Liver (tissue), 9 donors: ENCODE results near the gene CDCA4. TPM values are rescaled to one million over a fixed set of nuclear protein-coding genes. Genes with fewer than 3 reads are reported as not detected.
A peak's percentile ranks its signal among the peaks of the same experiment; 100 is the strongest.

Experiments
- DNase-seq: peaks from one replicate; pipeline ENCODE4 v3.0.0-alpha.2; 2017; ENCODE audit warnings: low spot score
- H3K27ac ChIP-seq, 2 donors: one replicate each; pipeline ENCODE4 v1.7.0; 2013; ENCODE audit warnings: inconsistent platforms in 2 of 2, low read length in 2 of 2, control low read depth in 1 of 2, low read depth in 1 of 2, mild to moderate bottlenecking in 1 of 2
- H3K27me3 ChIP-seq, 4 donors: one replicate each; pipeline versions ENCODE4 v1.6.1 to v1.7.0; 2013; ENCODE audit warnings: low read length in 3 of 4, inconsistent platforms in 1 of 4, mild to moderate bottlenecking in 1 of 4, moderate library complexity in 1 of 4; ENCODE audit not compliant: control insufficient read depth in 4 of 4, insufficient read depth in 4 of 4
- H3K36me3 ChIP-seq, 4 donors: one replicate each; pipeline versions ENCODE4 v1.6.1 to v1.7.0; 2013; ENCODE audit warnings: low read length in 3 of 4, mild to moderate bottlenecking in 3 of 4, low read depth in 1 of 4, moderate library complexity in 1 of 4; ENCODE audit not compliant: control insufficient read depth in 4 of 4, insufficient read depth in 3 of 4
- H3K4me1 ChIP-seq, 4 donors: one replicate each; pipeline versions ENCODE4 v1.6.1 to v1.7.0; 2013; ENCODE audit warnings: low read length in 3 of 4, mild to moderate bottlenecking in 3 of 4, moderate library complexity in 1 of 4; ENCODE audit not compliant: control insufficient read depth in 4 of 4, insufficient read depth in 4 of 4
- H3K4me3 ChIP-seq, 3 donors: one replicate each; pipeline versions ENCODE4 v1.6.1 to v1.7.0; 2013; ENCODE audit warnings: low read length in 3 of 3, control low read depth in 1 of 3, low read depth in 1 of 3, mild to moderate bottlenecking in 1 of 3
- H3K9ac ChIP-seq, 2 donors: one replicate each; pipeline ENCODE4 v1.7.0; 2013; ENCODE audit warnings: low read length in 2 of 2, mild to moderate bottlenecking in 2 of 2, moderate library complexity in 2 of 2, control low read depth in 1 of 2, low read depth in 1 of 2
- H3K9me3 ChIP-seq, 4 donors: one replicate each; pipeline versions ENCODE4 v1.6.1 to v1.7.0; 2013; ENCODE audit warnings: low read length in 3 of 4; ENCODE audit not compliant: control insufficient read depth in 4 of 4
- EGR1 ChIP-seq, 2 donors: IDR thresholded peaks; 2 replicates each; pipeline ENCODE4 v1.6.1; 2016 to 2018; ENCODE audit warnings: antibody characterized with exemption in 2 of 2, low read depth in 2 of 2
- FOXA1 ChIP-seq: IDR thresholded peaks from 2 replicates; pipeline ENCODE4 v1.6.1; 2016; ENCODE audit warnings: antibody characterized with exemption
- FOXA2 ChIP-seq: IDR thresholded peaks from 2 replicates; pipeline ENCODE4 v1.6.1; 2016; ENCODE audit warnings: antibody characterized with exemption
- GABPA ChIP-seq, 2 donors: IDR thresholded peaks in 1 of 2; conservative IDR thresholded peaks in 1 of 2; 2 replicates each; pipeline ENCODE4 v1.6.1; 2016; ENCODE audit warnings: antibody characterized with exemption in 2 of 2, mild to moderate bottlenecking in 1 of 2, moderate library complexity in 1 of 2
- HNF4A ChIP-seq, 2 donors: conservative IDR thresholded peaks; 2 replicates each; pipeline ENCODE4 v1.6.1; 2016; ENCODE audit warnings: antibody characterized with exemption in 2 of 2, mild to moderate bottlenecking in 2 of 2
- HNF4G ChIP-seq: IDR thresholded peaks from 2 replicates; pipeline ENCODE4 v1.6.1; 2016; ENCODE audit warnings: antibody characterized with exemption
- JUND ChIP-seq, 2 donors: IDR thresholded peaks; 2 replicates each; pipeline ENCODE4 v1.6.1; 2016; ENCODE audit warnings: antibody characterized with exemption in 2 of 2
- NR2F2 ChIP-seq: IDR thresholded peaks from 2 replicates; pipeline ENCODE4 v1.6.1; 2016; ENCODE audit warnings: antibody characterized with exemption
- RAD21 ChIP-seq, 2 donors: IDR thresholded peaks; 2 replicates each; pipeline ENCODE4 v1.6.1; 2016; ENCODE audit warnings: antibody characterized with exemption in 2 of 2, mild to moderate bottlenecking in 2 of 2
- RXRA ChIP-seq, 2 donors: IDR thresholded peaks; 2 replicates each; pipeline ENCODE4 v1.6.1; 2017 to 2018; ENCODE audit warnings: antibody characterized with exemption in 2 of 2, mild to moderate bottlenecking in 1 of 2
- SP1 ChIP-seq: IDR thresholded peaks from 2 replicates; pipeline ENCODE4 v1.6.1; 2018; ENCODE audit warnings: antibody characterized with exemption, mild to moderate bottlenecking
- TAF1 ChIP-seq: conservative IDR thresholded peaks from 2 replicates; pipeline ENCODE4 v1.6.1; 2016; ENCODE audit warnings: antibody characterized with exemption, mild to moderate bottlenecking
- YY1 ChIP-seq: IDR thresholded peaks from 2 replicates; pipeline ENCODE4 v1.6.1; 2016; ENCODE audit warnings: antibody characterized with exemption, mild to moderate bottlenecking
- WGBS: extraction: QIAGEN DNeasy Blood & Tissue Kit; methylation state at CpG from one replicate; pipeline ENCODE4 v1.1.7; 2013; 5-methylcytosine and 5-hydroxymethylcytosine counted together
- polyA plus RNA-seq, 2 donors: library from polyadenylated mRNA; stranded (reverse) in 1 of 2; unstranded in 1 of 2; fragments of 200-250 nt in 1 of 2; fragments of >200 nt in 1 of 2; fragmentation: Nextera tagmentation in 1 of 2; extraction: Ambion mirVana in 1 of 2; gene quantifications; one replicate each; pipeline versions ENCODE4 v1.2.1 to v1.2.3, GENCODE V29; 2013 to 2015
- total RNA-seq, 2 donors: library from RNA; depleted of rRNA; stranded (reverse); fragments of >200 nt; gene quantifications; one replicate each; pipeline ENCODE4 v1.2.3, GENCODE V29; 2014
- TF ChIP-seq, protein P1 (sequence below): IDR thresholded peaks from 2 replicates; pipeline ENCODE4 v1.6.1; 2016; ENCODE audit warnings: antibody characterized with exemption
- TF ChIP-seq, protein P2 (sequence below): IDR thresholded peaks from 2 replicates; pipeline ENCODE4 v1.6.1; 2016; ENCODE audit warnings: antibody characterized with exemption, mild to moderate bottlenecking
- TF ChIP-seq, protein P3 (sequence below): IDR thresholded peaks from 2 replicates; pipeline ENCODE4 v1.6.1; 2016; ENCODE audit warnings: antibody characterized with exemption
- TF ChIP-seq, protein P4 (sequence below): fragments of 150-350 bp; IDR thresholded peaks from 2 replicates; pipeline ENCODE4 v1.5.1; 2017; ENCODE audit warnings: improper control_type of control experiment, low read depth, low read length; ENCODE audit not compliant: missing input control
- donor health status: healthy.
- donor health status: healthy.
- donor health status: healthy.
- donor health status: healthy.
- donor health status: healthy.

The CDCA4 gene
- total and polyA plus RNA-seq, 4 donors = 1.2 to 34.5 (median 2.7) TPM

DNA sequence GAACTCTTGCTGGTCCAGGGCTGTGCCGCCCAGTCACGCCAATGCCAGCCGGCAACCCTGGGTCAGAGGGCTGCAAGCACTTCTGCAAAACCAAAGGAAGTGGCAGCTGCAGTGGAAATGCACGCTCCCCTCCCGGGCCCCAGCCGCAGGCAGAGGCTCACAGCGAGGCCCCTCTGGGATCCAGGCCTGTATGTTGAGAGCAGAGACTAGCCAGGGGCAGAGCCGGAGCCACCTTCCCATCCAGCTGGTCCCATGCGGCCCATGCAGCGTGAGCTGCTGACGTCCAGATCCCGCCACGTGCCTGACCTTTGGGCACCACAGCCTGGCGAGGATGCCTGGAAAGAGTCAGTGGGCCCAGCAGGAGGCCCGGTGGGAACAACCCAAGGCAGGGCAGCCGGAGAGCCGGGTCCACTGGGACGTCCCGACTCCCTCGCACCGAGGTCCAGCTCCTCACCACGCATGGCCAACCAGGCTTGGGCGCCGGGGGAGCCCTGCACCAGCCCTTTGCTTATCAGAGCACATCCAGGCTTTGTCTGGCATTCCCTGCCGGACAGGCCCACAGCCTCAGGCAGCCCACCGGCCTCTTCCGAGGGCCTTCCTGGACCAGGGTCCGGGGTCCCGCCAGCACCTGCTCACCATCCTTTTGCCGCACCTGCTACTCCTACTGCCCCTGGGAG, 40.0 kb upstream of the CDCA4 start:
- no peaks in the 10 kb centered on the region for H3K9me3 ChIP-seq
- H3K4me3 ChIP-seq = no peak overlapping the region
- no peak overlapping the region for H3K9ac ChIP-seq
- peak overlapping the region; percentile 52 to 54 for H3K27ac ChIP-seq
- whole genome bisulfite sequencing = 67% methylated on average over 30 of the region's 30 CpGs
- H3K36me3 ChIP-seq = no peaks in the 10 kb centered on the region
- peaks cover 0 to 9% (median 2%) of the 10 kb centered on the region in 4 donors for H3K4me1 ChIP-seq
- no peak for DNase-seq
- no peaks in the 10 kb centered on the region for H3K27me3 ChIP-seq
- no peak for TF ChIP-seq EGR1 (IDR thresholded peaks at IDR 0.05; ENCODE audit: low read depth in 2 of 2)
- no peak for TF ChIP-seq GABPA (IDR thresholded peaks at IDR 0.05 in 1 of 2, conservative IDR thresholded peaks at IDR 0.05 in 1 of 2)
- TF ChIP-seq, protein P1, sequence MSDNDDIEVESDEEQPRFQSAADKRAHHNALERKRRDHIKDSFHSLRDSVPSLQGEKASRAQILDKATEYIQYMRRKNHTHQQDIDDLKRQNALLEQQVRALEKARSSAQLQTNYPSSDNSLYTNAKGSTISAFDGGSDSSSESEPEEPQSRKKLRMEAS = no peak
- TF ChIP-seq, protein P2, sequence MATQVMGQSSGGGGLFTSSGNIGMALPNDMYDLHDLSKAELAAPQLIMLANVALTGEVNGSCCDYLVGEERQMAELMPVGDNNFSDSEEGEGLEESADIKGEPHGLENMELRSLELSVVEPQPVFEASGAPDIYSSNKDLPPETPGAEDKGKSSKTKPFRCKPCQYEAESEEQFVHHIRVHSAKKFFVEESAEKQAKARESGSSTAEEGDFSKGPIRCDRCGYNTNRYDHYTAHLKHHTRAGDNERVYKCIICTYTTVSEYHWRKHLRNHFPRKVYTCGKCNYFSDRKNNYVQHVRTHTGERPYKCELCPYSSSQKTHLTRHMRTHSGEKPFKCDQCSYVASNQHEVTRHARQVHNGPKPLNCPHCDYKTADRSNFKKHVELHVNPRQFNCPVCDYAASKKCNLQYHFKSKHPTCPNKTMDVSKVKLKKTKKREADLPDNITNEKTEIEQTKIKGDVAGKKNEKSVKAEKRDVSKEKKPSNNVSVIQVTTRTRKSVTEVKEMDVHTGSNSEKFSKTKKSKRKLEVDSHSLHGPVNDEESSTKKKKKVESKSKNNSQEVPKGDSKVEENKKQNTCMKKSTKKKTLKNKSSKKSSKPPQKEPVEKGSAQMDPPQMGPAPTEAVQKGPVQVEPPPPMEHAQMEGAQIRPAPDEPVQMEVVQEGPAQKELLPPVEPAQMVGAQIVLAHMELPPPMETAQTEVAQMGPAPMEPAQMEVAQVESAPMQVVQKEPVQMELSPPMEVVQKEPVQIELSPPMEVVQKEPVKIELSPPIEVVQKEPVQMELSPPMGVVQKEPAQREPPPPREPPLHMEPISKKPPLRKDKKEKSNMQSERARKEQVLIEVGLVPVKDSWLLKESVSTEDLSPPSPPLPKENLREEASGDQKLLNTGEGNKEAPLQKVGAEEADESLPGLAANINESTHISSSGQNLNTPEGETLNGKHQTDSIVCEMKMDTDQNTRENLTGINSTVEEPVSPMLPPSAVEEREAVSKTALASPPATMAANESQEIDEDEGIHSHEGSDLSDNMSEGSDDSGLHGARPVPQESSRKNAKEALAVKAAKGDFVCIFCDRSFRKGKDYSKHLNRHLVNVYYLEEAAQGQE = no peak
- TF ChIP-seq NR2F2 = no peak
- TF ChIP-seq SP1 = no peak
- TF ChIP-seq TAF1 = no peak
- TF ChIP-seq, protein P3, sequence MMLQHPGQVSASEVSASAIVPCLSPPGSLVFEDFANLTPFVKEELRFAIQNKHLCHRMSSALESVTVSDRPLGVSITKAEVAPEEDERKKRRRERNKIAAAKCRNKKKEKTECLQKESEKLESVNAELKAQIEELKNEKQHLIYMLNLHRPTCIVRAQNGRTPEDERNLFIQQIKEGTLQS = no peak

DNA sequence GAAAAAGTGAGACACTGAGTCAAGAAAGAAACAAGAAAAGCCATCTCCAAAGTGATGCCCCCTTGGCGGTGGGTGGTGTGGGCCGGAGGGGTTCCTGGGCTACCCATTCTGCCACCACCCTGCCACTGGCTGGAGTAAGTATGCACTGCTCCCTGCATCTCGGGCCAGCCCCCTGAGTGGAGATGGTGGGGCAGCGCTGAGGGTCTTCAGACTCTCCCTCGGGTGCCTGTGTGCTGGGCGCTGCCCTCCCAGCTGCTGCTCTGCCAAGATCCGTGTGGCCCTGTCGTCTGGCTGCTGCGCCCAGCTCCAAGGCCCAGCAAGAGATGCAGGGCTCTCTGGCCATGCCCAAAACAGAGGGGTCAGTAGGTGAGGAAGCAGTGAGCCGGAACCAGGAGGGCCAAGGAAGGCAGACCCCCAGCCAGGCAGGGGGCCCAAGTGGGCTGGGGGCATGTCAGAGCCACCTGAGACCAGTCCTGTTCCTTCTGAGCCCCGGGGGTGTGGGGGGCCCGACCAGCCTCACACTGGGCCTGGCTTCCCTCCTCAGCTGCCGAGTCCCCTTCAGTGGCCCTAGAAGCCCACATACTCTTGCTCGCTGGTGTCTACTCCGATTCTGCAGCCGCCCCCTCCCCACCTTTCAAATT, 39.2 kb upstream of the CDCA4 start:
- Histone ChIP-seq H3K27ac (no peak overlapping the region), H3K36me3 (no peaks in the 10 kb centered on the region), H3K4me1 (peaks cover 0 to 9% (median 2%) of the 10 kb centered on the region in 4 donors), H3K4me3 (no peak overlapping the region), H3K27me3 (peaks cover 0 to 2% (median 0%) of the 10 kb centered on the region in 4 donors), H3K9ac (no peak overlapping the region), H3K9me3 (no peaks in the 10 kb centered on the region)
- WGBS = 84% methylated on average over 16 of the region's 16 CpGs
- DNase-seq = no peak
- TF ChIP-seq EGR1 (IDR thresholded peaks at IDR 0.05; ENCODE audit: low read depth in 2 of 2) (no peak), HNF4G (no peak), FOXA1 (no peak), JUND (IDR thresholded peaks at IDR 0.05) (no peak), SP1 (no peak), FOXA2 (no peak), RAD21 (IDR thresholded peaks at IDR 0.05) (no peak), YY1 (no peak), RXRA (IDR thresholded peaks at IDR 0.05) (no peak), HNF4A (conservative IDR thresholded peaks at IDR 0.05) (no peak), GABPA (IDR thresholded peaks at IDR 0.05 in 1 of 2, conservative IDR thresholded peaks at IDR 0.05 in 1 of 2) (no peak), NR2F2 (no peak)
- TF ChIP-seq, protein P2 = no peak
- TF ChIP-seq, protein P1 = no peak
- TF ChIP-seq, protein P4, sequence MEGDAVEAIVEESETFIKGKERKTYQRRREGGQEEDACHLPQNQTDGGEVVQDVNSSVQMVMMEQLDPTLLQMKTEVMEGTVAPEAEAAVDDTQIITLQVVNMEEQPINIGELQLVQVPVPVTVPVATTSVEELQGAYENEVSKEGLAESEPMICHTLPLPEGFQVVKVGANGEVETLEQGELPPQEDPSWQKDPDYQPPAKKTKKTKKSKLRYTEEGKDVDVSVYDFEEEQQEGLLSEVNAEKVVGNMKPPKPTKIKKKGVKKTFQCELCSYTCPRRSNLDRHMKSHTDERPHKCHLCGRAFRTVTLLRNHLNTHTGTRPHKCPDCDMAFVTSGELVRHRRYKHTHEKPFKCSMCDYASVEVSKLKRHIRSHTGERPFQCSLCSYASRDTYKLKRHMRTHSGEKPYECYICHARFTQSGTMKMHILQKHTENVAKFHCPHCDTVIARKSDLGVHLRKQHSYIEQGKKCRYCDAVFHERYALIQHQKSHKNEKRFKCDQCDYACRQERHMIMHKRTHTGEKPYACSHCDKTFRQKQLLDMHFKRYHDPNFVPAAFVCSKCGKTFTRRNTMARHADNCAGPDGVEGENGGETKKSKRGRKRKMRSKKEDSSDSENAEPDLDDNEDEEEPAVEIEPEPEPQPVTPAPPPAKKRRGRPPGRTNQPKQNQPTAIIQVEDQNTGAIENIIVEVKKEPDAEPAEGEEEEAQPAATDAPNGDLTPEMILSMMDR = no peak
